ENCODE data around the gene CASP2. TPM values are rescaled to one million over a fixed set of nuclear protein-coding genes. Genes with fewer than 3 reads are reported as not detected.

CASP2 gene
- total RNA-seq, 4 donors from 2014 or later, result 8.8 to 24.6 (median 12.2) TPM

- Histone ChIP-seq H3K4me3 (no peak overlapping the region), H3K36me3 (no peaks in the 10 kb centered on the region), H3K27me3 (peaks cover 0 to 37% (median 0%) of the 10 kb centered on the region in 4 donors), H3K9me3 (no peaks in the 10 kb centered on the region), H3K27ac (no peak overlapping the region), H3K4me1 (peaks cover 0 to 10% (median 0%) of the 10 kb centered on the region in 3 donors)
- intact Hi-C loops (cut with DNase I), result no loop called here
- TF ChIP-seq POLR2A (IDR thresholded peaks at IDR 0.05), result no peak
- TF ChIP-seq, protein P1, sequence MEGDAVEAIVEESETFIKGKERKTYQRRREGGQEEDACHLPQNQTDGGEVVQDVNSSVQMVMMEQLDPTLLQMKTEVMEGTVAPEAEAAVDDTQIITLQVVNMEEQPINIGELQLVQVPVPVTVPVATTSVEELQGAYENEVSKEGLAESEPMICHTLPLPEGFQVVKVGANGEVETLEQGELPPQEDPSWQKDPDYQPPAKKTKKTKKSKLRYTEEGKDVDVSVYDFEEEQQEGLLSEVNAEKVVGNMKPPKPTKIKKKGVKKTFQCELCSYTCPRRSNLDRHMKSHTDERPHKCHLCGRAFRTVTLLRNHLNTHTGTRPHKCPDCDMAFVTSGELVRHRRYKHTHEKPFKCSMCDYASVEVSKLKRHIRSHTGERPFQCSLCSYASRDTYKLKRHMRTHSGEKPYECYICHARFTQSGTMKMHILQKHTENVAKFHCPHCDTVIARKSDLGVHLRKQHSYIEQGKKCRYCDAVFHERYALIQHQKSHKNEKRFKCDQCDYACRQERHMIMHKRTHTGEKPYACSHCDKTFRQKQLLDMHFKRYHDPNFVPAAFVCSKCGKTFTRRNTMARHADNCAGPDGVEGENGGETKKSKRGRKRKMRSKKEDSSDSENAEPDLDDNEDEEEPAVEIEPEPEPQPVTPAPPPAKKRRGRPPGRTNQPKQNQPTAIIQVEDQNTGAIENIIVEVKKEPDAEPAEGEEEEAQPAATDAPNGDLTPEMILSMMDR (IDR thresholded peaks at IDR 0.05), result no peak
- no peak for DNase-seq
- WGBS, 2 donors, result 100% methylated on average over 1 to 2 of the region's 4 CpGs
These were observed 57.9 kb downstream of the CASP2 start for GRCh38 chr7:143346018-143346417.

GRCh38 chr7:143347950-143348349 is 59.8 kb downstream of the CASP2 start:
- no peak for DNase-seq
- peaks cover 0 to 31% (median 0%) of the 10 kb centered on the region in 4 donors for H3K27me3 ChIP-seq
- H3K36me3 ChIP-seq, result no peaks in the 10 kb centered on the region
- intact Hi-C loops (cut with DNase I), result no loop called here
- TF ChIP-seq, protein P1 (IDR thresholded peaks at IDR 0.05), result no peak
- TF ChIP-seq POLR2A (IDR thresholded peaks at IDR 0.05), result no peak
- H3K27ac ChIP-seq, result no peak overlapping the region
- no peak overlapping the region for H3K4me3 ChIP-seq
- 60 to 75% methylated on average over 5 of the region's 5 CpGs for WGBS, 2 donors
- no peaks in the 10 kb centered on the region for H3K9me3 ChIP-seq
- H3K4me1 ChIP-seq, result peaks cover 0 to 10% (median 0%) of the 10 kb centered on the region in 3 donors

GRCh38 chr7:143351060-143351459 is 62.9 kb downstream of the CASP2 start:
- peaks cover 0 to 9% (median 0%) of the 10 kb centered on the region in 4 donors for H3K27me3 ChIP-seq
- no peak overlapping the region for H3K27ac ChIP-seq
- H3K9me3 ChIP-seq, result no peaks in the 10 kb centered on the region
- no peak overlapping the region for H3K4me3 ChIP-seq
- WGBS, 2 donors, result 62 to 68% methylated on average over 5 of the region's 5 CpGs
- H3K36me3 ChIP-seq, result no peaks in the 10 kb centered on the region
- DNase-seq, result no peak
- TF ChIP-seq, protein P1 (IDR thresholded peaks at IDR 0.05), result no peak
- no peak for TF ChIP-seq POLR2A (IDR thresholded peaks at IDR 0.05)
- intact Hi-C loops (cut with DNase I), result no loop called here
- H3K4me1 ChIP-seq, result no peaks in the 10 kb centered on the region

DNA sequence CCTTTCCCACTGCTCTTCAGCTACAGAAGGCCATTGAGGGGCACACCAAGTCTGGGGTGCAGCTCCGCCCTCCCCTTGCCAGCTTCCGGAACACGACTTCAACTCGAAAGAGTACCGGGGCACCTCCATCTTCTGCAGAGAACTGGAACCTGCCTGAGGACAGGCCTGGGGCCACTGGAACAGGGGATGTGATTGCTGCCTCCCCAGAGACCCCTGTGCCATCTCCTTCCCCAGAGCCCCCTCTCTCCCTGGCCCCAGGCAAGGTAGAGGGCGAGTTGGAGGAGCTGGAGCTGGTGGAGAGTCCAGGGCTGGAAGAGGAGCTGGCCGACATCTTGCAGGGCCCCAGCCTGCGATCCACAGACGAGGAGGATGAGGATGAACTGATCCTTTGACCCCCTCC is 63.4 kb downstream of the CASP2 start:
- WGBS, 2 donors, result 81 to 93% methylated on average over 3 to 6 of the region's 9 CpGs
- DNase-seq, result no peak
- intact Hi-C loops (cut with DNase I), result no loop called here

DNA sequence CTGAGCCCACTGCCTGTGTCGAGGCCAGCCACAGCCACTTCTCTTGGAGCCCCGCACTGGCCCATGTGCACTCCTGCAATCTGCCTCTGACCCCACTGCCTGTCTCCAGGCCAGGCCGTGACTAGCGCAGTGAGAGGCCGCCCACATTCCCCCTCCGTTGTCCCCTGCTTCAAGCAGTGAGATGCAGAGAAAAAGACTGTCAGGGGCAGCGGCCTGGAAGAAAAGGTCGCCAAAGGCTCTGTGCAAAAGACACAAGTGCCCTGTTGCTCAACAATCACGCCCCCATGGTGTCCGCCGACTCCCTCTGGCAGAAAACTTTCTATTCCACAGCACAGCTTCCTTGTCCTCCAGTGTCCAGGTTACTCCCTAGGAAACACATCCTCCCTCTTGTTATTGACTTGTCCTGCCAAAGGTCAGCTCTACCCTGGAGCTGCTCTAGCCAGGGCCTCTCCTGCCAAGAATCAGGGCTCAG is 64.4 kb downstream of the CASP2 start:
- TF ChIP-seq, protein P1 (IDR thresholded peaks at IDR 0.05), result no peak
- TF ChIP-seq POLR2A (IDR thresholded peaks at IDR 0.05), result no peak

More for the DNA sequence above, 63.4 kb downstream of the CASP2 start:
- Histone ChIP-seq H3K27me3 (peaks cover 0 to 4% (median 0%) of the 10 kb centered on the region in 4 donors), H3K9me3 (no peaks in the 10 kb centered on the region), H3K4me3 (no peak overlapping the region), H3K27ac (no peak overlapping the region), H3K36me3 (no peaks in the 10 kb centered on the region), H3K4me1 (no peaks in the 10 kb centered on the region)
- TF ChIP-seq, protein P1 (IDR thresholded peaks at IDR 0.05), result no peak
- TF ChIP-seq POLR2A (IDR thresholded peaks at IDR 0.05), result no peak

More for the DNA sequence above, 64.4 kb downstream of the CASP2 start:
- intact Hi-C loops (cut with DNase I), result no loop called here
- no peak for DNase-seq
- H3K4me3 ChIP-seq, result no peak overlapping the region
- 82 to 92% methylated on average over 8 to 10 of the region's 11 CpGs for WGBS, 2 donors
- H3K27ac ChIP-seq, result no peak overlapping the region
- no peaks in the 10 kb centered on the region for H3K4me1 ChIP-seq
- peaks cover 0 to 4% (median 0%) of the 10 kb centered on the region in 4 donors for H3K27me3 ChIP-seq
- H3K36me3 ChIP-seq, result no peaks in the 10 kb centered on the region
- no peaks in the 10 kb centered on the region for H3K9me3 ChIP-seq

Data from esophagus squamous epithelium (tissue), 5 donors.